AG04450 (cell line): Measurements from ENCODE around the gene RNF220. TPM values are rescaled to one million over a fixed set of nuclear protein-coding genes. Genes with fewer than 3 reads are reported as not detected.

Source experiments
- CTCF ChIA-PET: fragments of 300-600, 350-600 bp; formaldehyde crosslinking; extraction: SDS; loops from one replicate; lab custom pipeline; 2022; ENCODE audit warnings: antibody characterized with exemption, inconsistent platforms; lab: Charles Lee
- POLR2A ChIA-PET: fragments of 350-600 bp; formaldehyde crosslinking; extraction: SDS; loops from one replicate; lab custom pipeline; 2021; ENCODE audit warnings: antibody characterized with exemption, inconsistent platforms; lab: Yijun Ruan, JAX
- DNase-seq: peaks from one replicate; pipeline ENCODE4 v3.0.0-alpha.2; 2011; ENCODE audit warnings: low read depth, low spot score
- H3K27ac ChIP-seq: one replicate; pipeline ENCODE4 v1.5.1; 2012; ENCODE audit warnings: low read depth, low read length, control low read depth
- H3K27me3 ChIP-seq: one replicate; pipeline ENCODE4 v1.6.0; 2012; ENCODE audit warnings: low read length; ENCODE audit not compliant: control insufficient read depth, insufficient read depth
- H3K4me3 ChIP-seq: 2 replicates; pipeline ENCODE4 v1.5.1; 2011; ENCODE audit warnings: mild to moderate bottlenecking, low read depth, low read length, control low read depth
- H3K9me3 ChIP-seq: 2 replicates; pipeline ENCODE4 v1.5.1; 2012; ENCODE audit warnings: low read length; ENCODE audit not compliant: control insufficient read depth, insufficient read depth
- polyA plus RNA-seq: library from polyadenylated mRNA; depleted of rRNA; stranded (reverse); fragments of >200 nt; gene quantifications from 2 replicates; pipeline ENCODE4 v1.2.3, GENCODE V29; 2011
- TF ChIP-seq, protein P1 (sequence below): IDR thresholded peaks from 2 replicates; pipeline ENCODE4 v1.5.1; 2011; ENCODE audit warnings: low read depth, low read length, control low read depth, inconsistent platforms

The RNF220 gene
- polyA plus RNA-seq, 1 experiment, result 46.4 TPM

DNA sequence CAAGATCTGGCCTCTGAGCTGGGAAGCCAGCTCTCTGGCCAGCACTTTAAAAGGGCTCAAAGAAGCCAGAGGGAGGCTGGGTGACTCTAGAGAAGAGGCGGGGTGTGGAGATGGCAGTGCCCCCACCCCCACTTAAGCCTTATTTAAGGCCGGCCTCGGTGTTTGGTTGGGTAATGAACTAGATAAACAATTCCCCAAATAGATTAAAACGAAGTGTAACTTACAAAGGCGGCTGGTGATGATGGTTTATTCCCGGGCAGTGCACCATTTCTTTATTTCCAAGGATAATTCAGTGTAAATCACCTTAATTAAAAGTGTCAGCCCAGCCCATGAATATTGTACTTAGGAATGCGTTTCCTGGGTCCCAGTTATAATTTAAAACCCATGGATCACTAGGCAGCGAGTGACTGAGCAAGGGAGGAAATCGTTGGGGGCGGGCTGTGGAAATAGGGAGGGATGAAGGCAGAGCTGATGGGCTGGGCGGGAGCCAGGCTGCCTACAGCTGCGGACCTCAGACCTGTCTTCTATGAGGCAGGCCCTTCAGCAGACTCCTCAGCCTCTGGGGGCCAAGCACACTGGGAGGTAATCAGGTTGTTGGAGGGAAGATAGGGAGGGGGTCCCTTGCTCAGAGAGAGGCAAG, 214.3 kb downstream of the RNF220 start:
- no peak overlapping the region for H3K27ac ChIP-seq

DNA sequence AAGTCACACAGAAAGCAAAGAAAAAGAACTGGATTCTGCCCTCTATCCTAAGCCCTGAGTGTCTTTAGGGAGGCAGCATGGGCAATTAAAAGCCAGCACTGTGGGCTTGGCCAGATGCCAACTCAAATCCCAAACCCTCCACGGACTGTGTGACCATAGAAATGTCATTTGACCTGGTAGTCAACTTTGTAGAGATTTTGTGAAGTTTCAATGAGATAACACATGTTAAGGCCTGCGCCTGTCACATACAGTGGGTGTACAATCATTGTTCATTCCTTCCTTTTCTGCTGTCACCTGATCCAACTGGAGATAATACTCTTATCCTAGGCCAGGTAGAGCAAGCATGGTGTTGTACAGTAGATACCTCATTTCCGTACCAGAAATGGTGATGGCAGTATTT, 215.0 kb downstream of the RNF220 start:
- POLR2A ChIA-PET, result interaction anchor here (0.8 to 1.5 kb wide), 3 partner anchors 9 to 26 kb away, joined by 3 to 12 read pairs (median 4); no protein-coding TSS in a partner anchor
- TF ChIP-seq, protein P1, sequence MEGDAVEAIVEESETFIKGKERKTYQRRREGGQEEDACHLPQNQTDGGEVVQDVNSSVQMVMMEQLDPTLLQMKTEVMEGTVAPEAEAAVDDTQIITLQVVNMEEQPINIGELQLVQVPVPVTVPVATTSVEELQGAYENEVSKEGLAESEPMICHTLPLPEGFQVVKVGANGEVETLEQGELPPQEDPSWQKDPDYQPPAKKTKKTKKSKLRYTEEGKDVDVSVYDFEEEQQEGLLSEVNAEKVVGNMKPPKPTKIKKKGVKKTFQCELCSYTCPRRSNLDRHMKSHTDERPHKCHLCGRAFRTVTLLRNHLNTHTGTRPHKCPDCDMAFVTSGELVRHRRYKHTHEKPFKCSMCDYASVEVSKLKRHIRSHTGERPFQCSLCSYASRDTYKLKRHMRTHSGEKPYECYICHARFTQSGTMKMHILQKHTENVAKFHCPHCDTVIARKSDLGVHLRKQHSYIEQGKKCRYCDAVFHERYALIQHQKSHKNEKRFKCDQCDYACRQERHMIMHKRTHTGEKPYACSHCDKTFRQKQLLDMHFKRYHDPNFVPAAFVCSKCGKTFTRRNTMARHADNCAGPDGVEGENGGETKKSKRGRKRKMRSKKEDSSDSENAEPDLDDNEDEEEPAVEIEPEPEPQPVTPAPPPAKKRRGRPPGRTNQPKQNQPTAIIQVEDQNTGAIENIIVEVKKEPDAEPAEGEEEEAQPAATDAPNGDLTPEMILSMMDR, result no peak
- no peak overlapping the region for H3K27ac ChIP-seq
- H3K4me3 ChIP-seq, result no peak overlapping the region
- no peaks in the 10 kb centered on the region; the same call in 1 of the 2 replicates for H3K9me3 ChIP-seq
- H3K27me3 ChIP-seq, result peaks cover 10% of the 10 kb centered on the region
- CTCF ChIA-PET, result interaction anchor here (0.6 kb wide), 1 partner anchor 33 kb away, joined by 4 read pairs; no protein-coding TSS in a partner anchor
- no peak for DNase-seq

More for the DNA sequence above, 214.3 kb downstream of the RNF220 start:
- ChIA-PET CTCF (interaction anchor here (1.3 kb wide), 1 partner anchor 33 kb away, joined by 3 read pairs; no protein-coding TSS in a partner anchor), POLR2A (interaction anchor here (1.1 to 1.5 kb wide), 4 partner anchors 9 to 27 kb away, joined by 3 to 12 read pairs (median 4); no protein-coding TSS in a partner anchor)
- no peak for DNase-seq
- Histone ChIP-seq H3K27me3 (peaks cover 13% of the 10 kb centered on the region), H3K9me3 (no peaks in the 10 kb centered on the region; the same call in 1 of the 2 replicates), H3K4me3 (no peak overlapping the region)
- TF ChIP-seq, protein P1, result no peak

DNA sequence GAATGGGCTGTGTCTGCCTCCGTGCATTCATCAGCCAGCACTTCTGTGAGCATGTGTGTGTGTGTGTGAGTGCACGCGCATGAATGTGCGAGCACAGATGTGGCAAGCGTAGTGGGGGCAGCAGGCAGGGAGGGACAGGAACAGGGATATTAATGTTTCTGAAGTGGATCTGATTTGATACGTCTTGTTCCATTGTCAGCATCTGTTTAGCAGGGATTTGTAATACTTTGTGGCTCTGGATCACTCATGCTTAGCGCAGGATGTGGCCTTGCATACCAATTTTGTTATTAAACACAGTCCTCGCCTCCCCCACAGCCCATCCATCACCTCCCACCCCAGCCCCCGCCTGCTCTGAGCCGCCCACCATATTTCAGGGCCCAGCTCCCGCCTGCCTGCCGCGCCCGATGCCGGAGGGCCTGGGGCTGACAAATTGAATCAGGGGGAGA, 216.8 kb downstream of the RNF220 start:
- POLR2A ChIA-PET, result interaction anchor here (0.6 to 1.5 kb wide), 4 partner anchors 10 to 367 kb away, joined by 3 to 9 read pairs (median 3); partner anchors contain the start of gene DYNLT4
- no peaks in the 10 kb centered on the region; the same call in 1 of the 2 replicates for H3K9me3 ChIP-seq
- TF ChIP-seq, protein P1, result no peak
- DNase-seq, result no peak
- no peaks in the 10 kb centered on the region for H3K27me3 ChIP-seq
- CTCF ChIA-PET, result interaction anchor here (0.6 kb wide), 1 partner anchor 108 kb away, joined by 5 read pairs; no protein-coding TSS in a partner anchor
- no peak overlapping the region for H3K27ac ChIP-seq
- H3K4me3 ChIP-seq, result no peak overlapping the region

DNA sequence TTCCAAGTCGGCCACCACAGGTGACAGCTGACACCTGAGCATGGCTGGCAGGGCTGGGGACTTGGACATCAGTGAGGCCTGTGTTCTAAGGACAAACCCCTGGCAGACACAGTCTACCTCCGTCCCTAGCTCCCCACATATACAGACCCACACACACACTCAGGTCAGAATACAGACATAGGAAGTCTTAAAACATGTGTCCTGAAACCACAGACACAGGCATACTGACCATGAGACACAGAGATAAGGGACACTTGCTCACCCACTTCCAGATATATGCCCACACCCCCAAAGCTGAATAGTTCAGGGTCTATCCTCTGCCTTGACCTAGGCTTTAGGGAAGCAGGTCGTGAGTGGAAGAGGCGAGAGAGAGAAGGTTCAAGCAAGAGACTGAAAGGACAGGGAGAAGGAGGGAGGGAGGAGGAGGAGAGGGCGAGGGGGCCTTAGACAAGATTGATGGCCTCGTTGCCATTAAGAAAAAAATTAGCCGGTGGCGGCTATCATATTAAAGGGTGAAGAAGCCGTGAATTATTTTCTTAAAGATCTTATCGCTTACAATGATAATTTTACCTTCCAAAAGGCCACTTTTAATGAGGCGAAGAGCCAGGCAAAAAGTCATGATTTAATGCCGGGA, 219.3 kb downstream of the RNF220 start:
- Histone ChIP-seq H3K9me3 (no peaks in the 10 kb centered on the region), H3K4me3 (no peak overlapping the region), H3K27me3 (no peaks in the 10 kb centered on the region), H3K27ac (no peak overlapping the region)
- no peak for DNase-seq
- POLR2A ChIA-PET, result no interaction called here
- TF ChIP-seq, protein P1, result no peak
- CTCF ChIA-PET, result interaction anchor here (1.8 kb wide), 1 partner anchor 29 kb away, joined by 5 read pairs; no protein-coding TSS in a partner anchor

DNA sequence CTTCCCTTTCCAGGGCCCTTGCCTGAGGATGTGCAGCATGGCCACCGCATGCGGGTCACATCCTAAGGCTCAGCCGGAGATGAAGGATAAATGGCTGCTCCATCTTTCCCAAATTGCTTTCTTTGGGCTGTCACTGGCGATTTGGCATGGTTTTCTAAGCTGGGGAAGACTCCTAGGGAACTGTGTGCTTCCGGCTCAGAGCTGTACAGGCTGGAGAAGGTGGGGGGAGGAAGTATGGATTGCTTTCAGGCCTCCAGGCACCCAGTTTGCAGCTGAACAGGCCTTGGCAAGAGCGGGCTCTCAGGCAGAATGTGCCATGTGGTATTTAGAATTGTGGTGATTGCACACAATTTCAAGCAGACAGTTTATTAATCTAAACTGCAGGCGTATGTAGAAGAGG, 220.3 kb downstream of the RNF220 start:
- TF ChIP-seq, protein P1, result no peak
- H3K27ac ChIP-seq, result no peak overlapping the region
- H3K4me3 ChIP-seq, result no peak overlapping the region
- ChIA-PET CTCF (interaction anchor here (1.8 kb wide), 1 partner anchor 28 kb away, joined by 5 read pairs; no protein-coding TSS in a partner anchor), POLR2A (no interaction called here)
- DNase-seq, result no peak
- H3K9me3 ChIP-seq, result no peaks in the 10 kb centered on the region
- H3K27me3 ChIP-seq, result no peaks in the 10 kb centered on the region
